Cerebellar cortex (tissue), 1 donor: ENCODE results near the gene ERC1.
"Not testable (repeated sequence)": the region's sequence is repeated elsewhere in the genome, so short reads cannot be mapped to it uniquely, and the experiment has no call there.

Source experiments
- DNase-seq: peaks from one replicate; pipeline ENCODE4 v3.0.0-alpha.2; 2015; ENCODE audit warnings: low spot score

Gene ERC1

GRCh38 chr12:1078002-1078401, 87.0 kb downstream of the ERC1 start:
- DNase-seq = no peak

GRCh38 chr12:1080520-1081223, 89.6 kb downstream of the ERC1 start:
- no peak for DNase-seq

- DNase-seq = peak; percentile 88
These were observed 92.3 kb downstream of the ERC1 start for GRCh38 chr12:1083151-1083888.

- peak; percentile 89 for DNase-seq
These were observed 92.9 kb downstream of the ERC1 start for GRCh38 chr12:1083889-1084262.

- DNase-seq = peak; percentile 57
These were observed 100.3 kb downstream of the ERC1 start for GRCh38 chr12:1091350-1091749.

GRCh38 chr12:1093166-1093751, 102.2 kb downstream of the ERC1 start:
- DNase-seq = peak; percentile 89

GRCh38 chr12:1094714-1095113, 103.7 kb downstream of the ERC1 start:
- DNase-seq = no peak

GRCh38 chr12:1099158-1099557, 108.1 kb downstream of the ERC1 start:
- no peak for DNase-seq

- not testable (repeated sequence) for DNase-seq
These were observed 108.6 kb downstream of the ERC1 start for GRCh38 chr12:1099618-1100017.

GRCh38 chr12:1102115-1102514, 111.1 kb downstream of the ERC1 start:
- DNase-seq = no peak

GRCh38 chr12:1102791-1103450, 111.9 kb downstream of the ERC1 start:
- DNase-seq = no peak

GRCh38 chr12:1103632-1104031, 112.6 kb downstream of the ERC1 start:
- no peak for DNase-seq

- peak; percentile 41 for DNase-seq
These were observed 113.2 kb downstream of the ERC1 start for GRCh38 chr12:1104088-1104800.

GRCh38 chr12:1107669-1108068, 116.6 kb downstream of the ERC1 start:
- no peak for DNase-seq

- no peak for DNase-seq
These were observed 117.3 kb downstream of the ERC1 start for GRCh38 chr12:1108276-1108675.

GRCh38 chr12:1115484-1116231, 124.6 kb downstream of the ERC1 start:
- no peak for DNase-seq

- no peak for DNase-seq
These were observed 126.3 kb downstream of the ERC1 start for GRCh38 chr12:1117371-1117770.

- peak; percentile 81 for DNase-seq
These were observed 127.0 kb downstream of the ERC1 start for GRCh38 chr12:1117970-1118563.

GRCh38 chr12:1122786-1123185, 131.8 kb downstream of the ERC1 start:
- no peak for DNase-seq

GRCh38 chr12:1126091-1126490, 135.1 kb downstream of the ERC1 start:
- no peak for DNase-seq

- no peak for DNase-seq
These were observed 136.0 kb downstream of the ERC1 start for GRCh38 chr12:1127021-1127420.
